GM21723 (cell line): ENCODE measurements around the gene MAGI1.
"Not testable (repeated sequence)": the region's sequence is repeated elsewhere in the genome, so short reads cannot be mapped to it uniquely, and the experiment has no call there.

Source experiments
- ATAC-seq: cut with Tn5 transposase; IDR thresholded peaks from one replicate; pipeline ENCODE4 v1.9.1; 2021; ENCODE audit warnings: mild to moderate bottlenecking, moderate library complexity; ENCODE audit not compliant: unreplicated experiment

MAGI1 gene

GRCh38 chr3:65557899-65558564, 480.7 kb downstream of the MAGI1 start:
- no peak for ATAC-seq

GRCh38 chr3:65556934-65557577, 481.7 kb downstream of the MAGI1 start:
- no peak for ATAC-seq

- ATAC-seq, result no peak
These were observed 486.3 kb downstream of the MAGI1 start for GRCh38 chr3:65552434-65552833.

- ATAC-seq, result no peak
These were observed 486.8 kb downstream of the MAGI1 start for GRCh38 chr3:65551945-65552344.

- ATAC-seq, result no peak
These were observed 488.6 kb downstream of the MAGI1 start for GRCh38 chr3:65550137-65550536.

- no peak for ATAC-seq
These were observed 489.1 kb downstream of the MAGI1 start for GRCh38 chr3:65549626-65549959.

GRCh38 chr3:65548848-65549625, 489.7 kb downstream of the MAGI1 start:
- no peak for ATAC-seq

- ATAC-seq, result no peak
These were observed 493.3 kb downstream of the MAGI1 start for GRCh38 chr3:65545429-65545828.

GRCh38 chr3:65543391-65543790, 495.3 kb downstream of the MAGI1 start:
- ATAC-seq, result not testable (repeated sequence)

GRCh38 chr3:65540666-65541065, 498.1 kb downstream of the MAGI1 start:
- ATAC-seq, result no peak

GRCh38 chr3:65539616-65540015, 499.1 kb downstream of the MAGI1 start:
- ATAC-seq, result no peak

GRCh38 chr3:65538101-65538500, 500.6 kb downstream of the MAGI1 start:
- ATAC-seq, result no peak

- no peak for ATAC-seq
These were observed 501.6 kb downstream of the MAGI1 start for GRCh38 chr3:65537109-65537508.

- no peak for ATAC-seq
These were observed 503.5 kb downstream of the MAGI1 start for GRCh38 chr3:65535260-65535659.

GRCh38 chr3:65534805-65535204, 503.9 kb downstream of the MAGI1 start:
- no peak for ATAC-seq

- no peak for ATAC-seq
These were observed 506.0 kb downstream of the MAGI1 start for GRCh38 chr3:65532749-65533148.

GRCh38 chr3:65532215-65532614, 506.5 kb downstream of the MAGI1 start:
- no peak for ATAC-seq

- no peak for ATAC-seq
These were observed 507.2 kb downstream of the MAGI1 start for GRCh38 chr3:65531499-65531898.

GRCh38 chr3:65526656-65527055, 512.1 kb downstream of the MAGI1 start:
- no peak for ATAC-seq

- ATAC-seq, result no peak
These were observed 514.1 kb downstream of the MAGI1 start for GRCh38 chr3:65524584-65524983.

- ATAC-seq, result no peak
These were observed 514.8 kb downstream of the MAGI1 start for GRCh38 chr3:65523878-65524277.

- no peak for ATAC-seq
These were observed 517.7 kb downstream of the MAGI1 start for GRCh38 chr3:65521032-65521431.
